Activated T-cell treated with anti-CD3 and anti-CD28 coated beads, Interleukin-2, amount 50 U/mL, for 4 hours (primary cell): Measurements from ENCODE around the gene INTS1. TPM values are rescaled to one million over a fixed set of nuclear protein-coding genes. Genes with fewer than 3 reads are reported as not detected.
"Not testable (repeated sequence)": the region's sequence is repeated elsewhere in the genome, so short reads cannot be mapped to it uniquely, and the experiment has no call there.

Experiments used
- ATAC-seq, 2 donors: fragments of 200-7000 bp; cut with Tn5 transposase; one replicate each; pipeline ENCODE4 v1.10.0; 2021
- DNase-seq: peaks from one replicate; pipeline ENCODE4 v3.0.0-alpha.2; 2020
- H3K27me3 Mint-ChIP-seq: one replicate; pipeline ENCODE4 v1.8.0; 2021; ENCODE audit warnings: low read depth, mixed read lengths
- H3K36me3 Mint-ChIP-seq: one replicate; pipeline ENCODE4 v1.8.0; 2022; ENCODE audit warnings: mixed read lengths; ENCODE audit not compliant: insufficient read depth
- H3K4me1 Mint-ChIP-seq: one replicate; pipeline ENCODE4 v1.8.0; 2021; ENCODE audit warnings: low read depth, mixed read lengths
- H3K4me3 Mint-ChIP-seq: one replicate; pipeline ENCODE4 v1.8.0; 2021; ENCODE audit warnings: mild to moderate bottlenecking, moderate library complexity, mixed read lengths
- H3K9me3 Mint-ChIP-seq: one replicate; pipeline ENCODE4 v1.8.0; 2021; ENCODE audit warnings: mixed read lengths
- total RNA-seq, 3 donors: library from RNA; stranded (reverse); gene quantifications; one replicate each; pipeline ENCODE4 v1.2.1, GENCODE V29; 2021

Gene INTS1
- total RNA-seq, 3 donors from 2014 or later: 110 to 126 (median 119) TPM

GRCh38 chr7:1455241-1455939 lies 48.8 kb downstream of the INTS1 start:
- ATAC-seq: no peak

GRCh38 chr7:1454542-1454941 lies 49.6 kb downstream of the INTS1 start:
- no peaks in the 10 kb centered on the region for H3K27me3 Mint-ChIP-seq

More at GRCh38 chr7:1455241-1455939, 48.8 kb downstream of the INTS1 start:
- H3K4me3 Mint-ChIP-seq: no peak overlapping the region
- peaks cover 11% of the 10 kb centered on the region for H3K4me1 Mint-ChIP-seq
- DNase-seq: no peak
- no peaks in the 10 kb centered on the region for H3K9me3 Mint-ChIP-seq
- H3K27me3 Mint-ChIP-seq: no peaks in the 10 kb centered on the region
- H3K36me3 Mint-ChIP-seq: no peaks in the 10 kb centered on the region

GRCh38 chr7:1452205-1452604 lies 52.0 kb downstream of the INTS1 start:
- Mint-ChIP-seq H3K27me3 (no peaks in the 10 kb centered on the region), H3K36me3 (no peaks in the 10 kb centered on the region), H3K9me3 (no peaks in the 10 kb centered on the region), H3K4me1 (no peaks in the 10 kb centered on the region), H3K4me3 (no peak overlapping the region)
- no peak for ATAC-seq
- no peak for DNase-seq

More at GRCh38 chr7:1454542-1454941, 49.6 kb downstream of the INTS1 start:
- Mint-ChIP-seq H3K36me3 (no peaks in the 10 kb centered on the region), H3K9me3 (no peaks in the 10 kb centered on the region), H3K4me3 (no peak overlapping the region), H3K4me1 (peaks cover 7% of the 10 kb centered on the region)
- ATAC-seq (no peak), DNase-seq (no peak)

- DNase-seq (no peak), ATAC-seq (no peak)
- no peaks in the 10 kb centered on the region for H3K4me1 Mint-ChIP-seq
- no peaks in the 10 kb centered on the region for H3K36me3 Mint-ChIP-seq
- no peaks in the 10 kb centered on the region for H3K9me3 Mint-ChIP-seq
- no peak overlapping the region for H3K4me3 Mint-ChIP-seq
- no peaks in the 10 kb centered on the region for H3K27me3 Mint-ChIP-seq
Observed at GRCh38 chr7:1450987-1451386, 53.2 kb downstream of the INTS1 start.

GRCh38 chr7:1450431-1450830 lies 53.8 kb downstream of the INTS1 start:
- Mint-ChIP-seq H3K9me3 (no peaks in the 10 kb centered on the region), H3K27me3 (no peaks in the 10 kb centered on the region), H3K4me3 (no peak overlapping the region)

GRCh38 chr7:1449951-1450350 lies 54.2 kb downstream of the INTS1 start:
- no peaks in the 10 kb centered on the region for H3K9me3 Mint-ChIP-seq
- no peak overlapping the region for H3K4me3 Mint-ChIP-seq
- DNase-seq (no peak), ATAC-seq (no peak)
- no peaks in the 10 kb centered on the region for H3K4me1 Mint-ChIP-seq
- H3K27me3 Mint-ChIP-seq: no peaks in the 10 kb centered on the region
- no peaks in the 10 kb centered on the region for H3K36me3 Mint-ChIP-seq

More at GRCh38 chr7:1450431-1450830, 53.8 kb downstream of the INTS1 start:
- Mint-ChIP-seq H3K36me3 (no peaks in the 10 kb centered on the region), H3K4me1 (no peaks in the 10 kb centered on the region)
- ATAC-seq (no peak), DNase-seq (no peak)

GRCh38 chr7:1449501-1449900 lies 54.7 kb downstream of the INTS1 start:
- Mint-ChIP-seq H3K36me3 (no peaks in the 10 kb centered on the region), H3K27me3 (no peaks in the 10 kb centered on the region), H3K4me3 (no peak overlapping the region), H3K9me3 (no peaks in the 10 kb centered on the region), H3K4me1 (no peaks in the 10 kb centered on the region)
- ATAC-seq (no peak), DNase-seq (no peak)

GRCh38 chr7:1448958-1449357 lies 55.2 kb downstream of the INTS1 start:
- no peaks in the 10 kb centered on the region for H3K27me3 Mint-ChIP-seq
- DNase-seq (no peak), ATAC-seq (no peak)
- H3K4me3 Mint-ChIP-seq: no peak overlapping the region
- no peaks in the 10 kb centered on the region for H3K36me3 Mint-ChIP-seq
- H3K9me3 Mint-ChIP-seq: no peaks in the 10 kb centered on the region
- no peaks in the 10 kb centered on the region for H3K4me1 Mint-ChIP-seq

- DNase-seq (no peak), ATAC-seq (no peak)
- H3K9me3 Mint-ChIP-seq: no peaks in the 10 kb centered on the region
- no peaks in the 10 kb centered on the region for H3K4me1 Mint-ChIP-seq
- no peak overlapping the region for H3K4me3 Mint-ChIP-seq
- H3K36me3 Mint-ChIP-seq: no peaks in the 10 kb centered on the region
- no peaks in the 10 kb centered on the region for H3K27me3 Mint-ChIP-seq
Observed at GRCh38 chr7:1447551-1448244, 56.5 kb downstream of the INTS1 start.

- H3K4me1 Mint-ChIP-seq: no peaks in the 10 kb centered on the region
- H3K36me3 Mint-ChIP-seq: no peaks in the 10 kb centered on the region
- H3K9me3 Mint-ChIP-seq: no peaks in the 10 kb centered on the region
- H3K27me3 Mint-ChIP-seq: no peaks in the 10 kb centered on the region
- H3K4me3 Mint-ChIP-seq: no peak overlapping the region
- DNase-seq (no peak), ATAC-seq (peak in 1 of 2 donors; percentile 23)
Observed at GRCh38 chr7:1447112-1447511, 57.1 kb downstream of the INTS1 start.

GRCh38 chr7:1446620-1447032 lies 57.6 kb downstream of the INTS1 start:
- no peaks in the 10 kb centered on the region for H3K4me1 Mint-ChIP-seq
- no peaks in the 10 kb centered on the region for H3K36me3 Mint-ChIP-seq
- no peaks in the 10 kb centered on the region for H3K9me3 Mint-ChIP-seq
- no peaks in the 10 kb centered on the region for H3K27me3 Mint-ChIP-seq
- no peak overlapping the region for H3K4me3 Mint-ChIP-seq
- no peak for ATAC-seq
- DNase-seq: no peak

GRCh38 chr7:1446026-1446425 lies 58.2 kb downstream of the INTS1 start:
- H3K4me1 Mint-ChIP-seq, H3K27me3 Mint-ChIP-seq, H3K9me3 Mint-ChIP-seq, DNase-seq, H3K36me3 Mint-ChIP-seq, H3K4me3 Mint-ChIP-seq, ATAC-seq: not testable (repeated sequence)

GRCh38 chr7:1445341-1445740 lies 58.8 kb downstream of the INTS1 start:
- H3K9me3 Mint-ChIP-seq: no peaks in the 10 kb centered on the region
- H3K36me3 Mint-ChIP-seq: no peaks in the 10 kb centered on the region
- H3K27me3 Mint-ChIP-seq: no peaks in the 10 kb centered on the region
- no peak overlapping the region for H3K4me3 Mint-ChIP-seq
- no peak for DNase-seq
- H3K4me1 Mint-ChIP-seq: no peaks in the 10 kb centered on the region
- ATAC-seq: no peak

- Mint-ChIP-seq H3K9me3 (no peaks in the 10 kb centered on the region), H3K4me3 (no peak overlapping the region), H3K27me3 (no peaks in the 10 kb centered on the region), H3K36me3 (no peaks in the 10 kb centered on the region), H3K4me1 (no peaks in the 10 kb centered on the region)
- DNase-seq (no peak), ATAC-seq (no peak)
Observed at GRCh38 chr7:1444925-1445322, 59.3 kb downstream of the INTS1 start.
